ENCODE results near the gene GCNT2. TPM values are rescaled to one million over a fixed set of nuclear protein-coding genes. Genes with fewer than 3 reads are reported as not detected.
"Not testable (repeated sequence)": the region's sequence is repeated elsewhere in the genome, so short reads cannot be mapped to it uniquely, and the experiment has no call there.

GCNT2 gene
- total RNA-seq, 1 donor from 2014 or later = 41.8 TPM

DNA sequence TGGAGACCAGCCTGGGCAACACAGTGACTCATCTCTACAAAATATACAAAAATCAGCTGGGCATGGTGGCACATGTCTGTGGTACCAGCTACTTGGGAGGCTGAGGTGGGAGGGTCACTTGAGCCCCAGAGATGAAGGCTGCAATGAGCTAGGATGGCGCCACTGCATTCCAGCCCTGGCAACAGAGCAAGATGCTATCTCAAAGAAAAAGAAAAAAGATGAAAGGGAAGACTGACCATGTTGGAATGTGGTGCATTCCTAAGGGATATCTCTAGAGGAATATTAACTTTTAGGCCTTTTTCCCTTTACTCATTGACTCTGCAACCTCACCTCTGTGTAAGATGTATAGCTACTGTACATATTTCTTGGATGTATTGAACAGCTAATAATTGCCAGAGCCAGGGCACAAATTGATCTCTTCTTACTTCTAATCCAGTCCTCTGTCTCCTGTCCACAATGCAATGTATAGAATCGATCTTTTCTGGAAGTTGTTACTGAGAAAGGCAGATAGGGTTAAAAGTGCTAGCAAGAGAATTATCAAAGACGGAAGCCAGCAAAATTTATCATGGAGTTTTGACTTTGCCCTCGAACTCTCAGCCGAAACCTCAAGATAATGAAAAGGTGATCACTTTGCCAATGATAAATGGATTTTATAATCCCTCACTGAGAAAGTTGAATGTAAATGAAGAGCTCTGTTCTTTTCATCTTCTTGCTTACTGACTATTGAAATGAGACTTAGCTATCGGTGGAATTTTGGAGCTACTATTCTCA, 46.3 kb downstream of the GCNT2 start:
- intact Hi-C loops (cut with micrococcal nuclease) = no loop called here
- DNase-seq (no peak), ATAC-seq (no peak)

GRCh38 chr6:10569392-10570127, 48.4 kb downstream of the GCNT2 start:
- ATAC-seq (no peak), DNase-seq (no peak)
- intact Hi-C loops (cut with micrococcal nuclease) = no loop called here

GRCh38 chr6:10575519-10575918, 54.4 kb downstream of the GCNT2 start:
- DNase-seq; intact Hi-C loops (cut with micrococcal nuclease); ATAC-seq: not testable (repeated sequence)

DNA sequence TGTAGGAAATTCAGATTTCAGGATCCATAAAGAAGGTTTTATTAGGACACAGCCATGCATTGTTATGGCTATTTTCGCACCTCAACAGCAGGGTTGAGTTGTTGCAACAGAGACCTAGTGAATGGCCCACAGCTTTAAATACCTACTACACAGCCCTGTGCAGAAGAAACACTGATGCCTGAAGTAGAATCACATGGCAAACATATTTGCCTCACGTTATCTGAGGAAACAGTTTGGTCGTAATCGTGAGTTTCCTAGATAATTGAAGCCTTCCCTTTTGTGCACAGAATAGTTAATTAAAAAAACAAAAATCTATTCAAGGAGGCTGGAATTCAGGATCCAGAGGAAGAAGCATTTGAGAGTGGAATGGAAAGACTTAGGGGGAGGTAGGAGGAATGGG, 55.1 kb downstream of the GCNT2 start:
- intact Hi-C loops (cut with micrococcal nuclease) = no loop called here
- ATAC-seq = no peak
- no peak for DNase-seq

- peak; percentile 47 for ATAC-seq
- intact Hi-C loops (cut with micrococcal nuclease) = no loop called here
Measured at GRCh38 chr6:10577112-10577511, 56.0 kb downstream of the GCNT2 start.

GRCh38 chr6:10578723-10579122, 57.6 kb downstream of the GCNT2 start:
- DNase-seq = no peak
- intact Hi-C loops (cut with micrococcal nuclease) = no loop called here
- ATAC-seq = no peak

More at GRCh38 chr6:10577112-10577511, 56.0 kb downstream of the GCNT2 start:
- DNase-seq = no peak

- no peak for DNase-seq
- intact Hi-C loops (cut with micrococcal nuclease) = no loop called here
Measured at GRCh38 chr6:10579803-10580202, 58.7 kb downstream of the GCNT2 start.

GRCh38 chr6:10580570-10580969, 59.4 kb downstream of the GCNT2 start:
- DNase-seq (no peak), ATAC-seq (no peak)
- intact Hi-C loops (cut with micrococcal nuclease) = no loop called here

More at GRCh38 chr6:10579803-10580202, 58.7 kb downstream of the GCNT2 start:
- no peak for ATAC-seq

GRCh38 chr6:10581402-10581801, 60.3 kb downstream of the GCNT2 start:
- DNase-seq; intact Hi-C loops (cut with micrococcal nuclease); ATAC-seq: not testable (repeated sequence)

DNA sequence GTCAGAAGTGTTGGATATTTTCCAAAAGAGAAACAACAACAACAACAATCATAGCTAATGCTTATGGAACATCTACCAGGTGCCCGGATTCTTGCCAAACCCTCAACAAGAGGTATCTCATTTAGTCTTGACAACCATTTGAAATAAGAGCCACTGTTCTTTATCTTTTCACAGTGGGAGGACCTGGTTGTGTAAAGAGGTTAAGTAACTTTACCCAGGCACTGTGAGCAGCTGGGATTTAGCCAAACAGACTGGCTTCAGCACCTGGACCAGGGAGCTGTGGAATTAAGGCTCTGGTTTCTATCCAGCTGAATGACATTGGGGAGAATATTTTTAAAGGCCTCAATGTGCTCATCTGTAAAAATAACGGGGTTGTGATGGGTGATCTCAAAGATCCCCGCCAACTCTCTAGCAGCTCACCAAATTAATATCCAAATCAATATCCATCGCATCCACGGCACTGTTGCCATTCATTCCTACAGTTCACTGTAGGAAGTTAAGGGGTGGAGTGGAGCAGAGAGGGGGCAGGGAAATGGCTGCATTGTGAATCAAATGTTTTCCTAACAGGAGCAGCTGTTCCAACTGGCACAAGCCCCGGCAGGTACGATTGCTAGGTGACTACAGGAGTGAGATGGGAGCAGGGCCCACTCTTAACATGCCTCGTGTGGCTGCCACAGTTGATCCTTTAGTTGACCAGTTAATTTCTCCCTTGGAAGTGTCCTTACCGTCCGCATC, 61.8 kb downstream of the GCNT2 start:
- no peak for DNase-seq
- intact Hi-C loops (cut with micrococcal nuclease) = no loop called here
- peak; percentile 57 for ATAC-seq

- intact Hi-C loops (cut with micrococcal nuclease) = no loop called here
- ATAC-seq (peak; percentile 47), DNase-seq (no peak)
Measured at GRCh38 chr6:10583509-10583901, 62.4 kb downstream of the GCNT2 start.

- no peak for DNase-seq
- intact Hi-C loops (cut with micrococcal nuclease) = no loop called here
- ATAC-seq = no peak
Measured at GRCh38 chr6:10584607-10585006, 63.5 kb downstream of the GCNT2 start.

DNA sequence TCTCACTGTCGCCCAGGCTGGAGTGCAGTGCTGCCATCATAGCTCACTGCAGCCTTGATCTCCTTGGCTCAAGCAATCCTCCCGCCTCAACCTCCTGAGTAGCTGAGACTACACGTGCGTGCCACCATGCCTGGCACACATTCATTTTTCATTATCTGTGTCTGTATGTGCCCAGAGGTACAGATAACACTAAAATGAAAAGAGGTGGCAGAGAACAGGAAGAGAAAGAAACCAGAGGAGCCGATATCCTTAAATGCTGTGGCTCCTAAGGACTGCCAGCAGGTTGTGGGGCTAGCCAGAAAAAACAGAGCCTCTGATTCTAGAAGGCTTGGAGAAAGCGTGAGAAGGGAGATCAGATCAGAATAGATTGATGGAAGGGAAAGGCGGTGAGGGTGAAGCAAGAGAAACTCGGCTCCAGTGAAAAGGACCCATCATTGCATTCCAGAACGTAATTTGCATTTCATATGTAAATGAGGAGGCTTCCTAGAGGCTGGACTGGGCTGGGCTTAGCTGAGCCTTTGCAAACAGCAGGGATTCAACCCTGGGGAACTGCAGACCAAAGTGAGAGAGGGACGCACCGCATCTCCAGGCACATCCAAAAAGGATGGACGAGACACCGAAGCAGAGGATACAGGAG, 64.2 kb downstream of the GCNT2 start:
- intact Hi-C loops (cut with micrococcal nuclease) = no loop called here
- peak; percentile 57 for ATAC-seq
- no peak for DNase-seq

DNA sequence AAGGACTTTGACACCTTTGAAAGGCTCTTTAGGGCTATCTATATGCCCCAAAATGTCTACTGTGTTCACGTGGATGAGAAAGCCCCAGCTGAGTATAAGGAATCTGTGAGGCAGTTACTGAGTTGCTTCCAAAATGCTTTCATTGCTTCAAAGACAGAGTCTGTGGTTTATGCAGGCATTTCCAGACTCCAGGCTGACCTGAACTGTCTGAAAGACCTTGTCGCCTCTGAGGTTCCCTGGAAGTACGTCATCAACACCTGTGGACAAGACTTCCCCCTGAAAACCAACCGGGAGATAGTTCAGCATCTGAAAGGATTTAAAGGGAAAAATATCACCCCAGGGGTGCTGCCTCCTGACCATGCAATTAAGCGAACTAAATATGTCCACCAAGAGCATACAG, 65.2 kb downstream of the GCNT2 start:
- intact Hi-C loops (cut with micrococcal nuclease) = no loop called here
- ATAC-seq (peak; percentile 28), DNase-seq (no peak)

DNA sequence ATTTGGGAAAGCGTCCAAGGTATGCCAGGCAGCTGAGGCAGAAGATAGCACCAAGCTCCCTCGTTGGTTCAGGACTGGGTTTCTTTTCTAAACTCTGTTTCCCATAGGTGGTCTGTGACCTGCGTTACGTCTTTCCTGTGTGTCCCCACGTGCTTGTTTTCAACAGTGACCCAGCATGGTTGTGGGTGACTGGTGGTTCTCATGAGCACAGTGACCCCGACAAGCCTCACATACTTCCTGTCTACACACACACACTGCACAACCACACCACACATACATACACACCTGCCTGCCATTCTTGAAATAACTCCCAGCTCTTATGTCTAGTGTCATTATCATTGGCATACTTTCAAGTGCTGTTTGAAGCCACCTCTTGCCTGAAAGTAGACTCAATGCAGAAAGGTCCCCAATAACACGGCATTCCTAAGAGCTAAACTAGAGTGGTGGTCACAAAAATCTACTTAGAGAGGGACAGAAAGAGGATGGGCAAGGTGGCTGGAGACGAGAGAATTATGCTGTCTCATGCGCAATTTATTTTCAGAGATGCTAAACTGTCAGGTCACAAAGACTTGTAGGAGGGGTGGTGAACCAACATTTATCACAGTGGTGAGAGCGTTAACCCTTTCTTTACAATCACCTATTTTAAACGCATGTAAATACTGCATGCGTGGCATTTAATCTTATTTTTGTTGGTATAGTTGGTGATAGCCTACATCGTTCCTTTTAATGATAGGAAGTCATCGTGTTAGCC, 66.7 kb downstream of the GCNT2 start:
- DNase-seq = no peak
- ATAC-seq = peak; percentile 55
- intact Hi-C loops (cut with micrococcal nuclease) = no loop called here

DNA sequence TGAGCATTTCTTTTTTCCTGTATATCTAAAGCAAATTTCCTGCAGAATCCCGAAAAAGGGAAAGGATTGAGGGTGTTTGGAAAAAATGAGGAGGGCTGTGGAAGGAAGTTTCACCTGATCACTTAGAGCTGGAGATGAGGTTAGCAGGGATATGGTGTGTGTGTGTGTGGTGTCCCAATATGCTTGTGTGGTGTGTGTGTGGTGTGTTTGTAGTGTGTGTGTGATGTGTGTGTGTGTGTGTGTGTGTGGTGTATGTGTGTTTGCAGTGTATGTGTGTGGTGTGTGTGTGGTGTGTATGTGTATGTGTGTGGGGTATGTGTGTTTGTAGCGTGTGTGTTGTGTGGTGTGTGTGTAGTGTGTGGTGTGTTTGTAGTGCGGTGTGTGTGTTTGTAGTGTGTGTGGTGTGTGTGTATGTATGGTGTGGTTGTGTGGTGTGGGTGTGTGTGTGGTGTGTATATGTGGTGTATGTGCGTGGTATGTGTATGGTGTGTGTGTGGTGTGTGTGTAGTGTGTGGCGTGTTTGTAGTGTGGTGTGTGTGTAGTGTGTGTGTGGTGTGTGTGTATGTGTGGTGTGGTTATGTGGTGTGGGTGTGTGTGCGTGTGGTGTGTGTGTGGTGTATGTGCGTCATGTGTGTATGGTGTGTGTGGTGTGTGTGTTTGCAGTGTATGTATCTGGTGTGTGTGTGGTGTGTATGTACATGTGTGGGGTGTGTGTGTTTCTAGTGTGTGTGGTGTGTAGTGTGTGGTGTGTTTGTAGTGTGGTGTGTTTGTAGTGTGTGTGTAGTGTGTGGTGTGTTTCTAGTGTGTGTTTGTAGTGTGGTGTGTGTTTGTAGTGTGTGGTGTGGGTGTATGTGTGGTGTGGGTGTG, 67.6 kb downstream of the GCNT2 start:
- intact Hi-C loops (cut with micrococcal nuclease) = no loop called here
- ATAC-seq = no peak
- DNase-seq = no peak

DNA sequence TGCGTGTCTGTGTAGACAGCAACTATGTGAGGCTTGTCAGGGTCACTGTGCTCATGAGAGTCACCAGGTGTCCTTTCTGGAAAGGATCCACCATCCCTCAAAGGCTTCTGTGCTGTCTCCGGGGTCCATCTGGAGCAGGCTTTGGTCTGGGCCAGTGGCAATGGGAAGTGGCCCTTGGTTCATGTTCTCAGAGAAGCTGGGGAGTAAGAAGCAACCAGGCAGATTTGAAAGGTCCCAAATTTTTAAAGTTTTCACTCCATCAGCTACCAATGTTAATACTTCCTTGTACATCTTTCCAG, 68.2 kb downstream of the GCNT2 start:
- DNase-seq (no peak), ATAC-seq (peak; percentile 38)
- intact Hi-C loops (cut with micrococcal nuclease) = no loop called here

- ATAC-seq (no peak), DNase-seq (no peak)
- intact Hi-C loops (cut with micrococcal nuclease) = no loop called here
Measured at GRCh38 chr6:10589983-10590382, 68.8 kb downstream of the GCNT2 start.
